ENCODE measurements around the gene SPEN. TPM values are rescaled to one million over a fixed set of nuclear protein-coding genes. Genes with fewer than 3 reads are reported as not detected.
A peak's percentile ranks its signal among the peaks of the same experiment; 100 is the strongest.
"Not testable (repeated sequence)": the region's sequence is repeated elsewhere in the genome, so short reads cannot be mapped to it uniquely, and the experiment has no call there.

Gene SPEN
- total RNA-seq, 4 donors from 2014 or later, result 18.8 to 104 (median 73.8) TPM

DNA sequence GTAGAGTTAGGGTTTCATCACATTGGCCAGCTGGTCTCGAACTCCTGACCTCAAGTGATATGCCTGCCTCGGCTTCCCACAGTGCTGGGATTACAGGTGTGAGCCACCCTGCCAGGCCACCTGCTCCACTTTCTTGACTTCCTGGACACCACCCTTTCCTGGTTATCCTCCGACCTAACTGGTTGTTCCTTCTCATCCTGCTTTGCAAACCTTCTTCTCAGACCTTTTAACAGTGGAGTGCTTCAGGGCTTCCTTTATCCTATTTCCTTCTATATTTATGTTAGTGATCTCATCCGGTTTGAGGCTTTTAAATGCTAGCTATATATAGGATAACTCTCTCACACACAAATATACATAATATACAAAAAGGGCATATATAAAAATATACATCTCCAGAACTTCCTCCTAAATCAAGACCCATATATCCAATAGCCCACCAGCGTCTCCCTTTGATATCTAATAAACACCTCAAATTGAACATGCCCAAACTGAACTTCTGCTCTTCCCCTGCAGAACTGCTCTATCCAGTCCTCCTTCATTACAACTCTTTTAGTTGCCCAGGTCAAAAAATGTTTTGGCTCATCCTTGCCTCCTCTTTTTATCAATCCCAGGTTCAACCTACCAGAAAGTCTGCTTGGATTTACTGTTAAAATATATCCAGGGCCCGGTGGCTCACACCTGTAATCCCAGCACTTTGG lies 20.5 kb upstream of the SPEN start:
- intact Hi-C loops (cut with DNase I; ENCODE audit: low total_unique reads), result no loop called here
- no peak overlapping the region for H3K27ac ChIP-seq
- no peak for DNase-seq
- H3K4me1 ChIP-seq, result peaks cover 6 to 10% of the 10 kb centered on the region in 2 donors
- H3K9me3 ChIP-seq, result no peaks in the 10 kb centered on the region
- H3K36me3 ChIP-seq, result no peaks in the 10 kb centered on the region
- no peaks in the 10 kb centered on the region for H3K27me3 ChIP-seq
- TF ChIP-seq POLR2A (IDR thresholded peaks at IDR 0.05), result no peak
- TF ChIP-seq, protein P1, sequence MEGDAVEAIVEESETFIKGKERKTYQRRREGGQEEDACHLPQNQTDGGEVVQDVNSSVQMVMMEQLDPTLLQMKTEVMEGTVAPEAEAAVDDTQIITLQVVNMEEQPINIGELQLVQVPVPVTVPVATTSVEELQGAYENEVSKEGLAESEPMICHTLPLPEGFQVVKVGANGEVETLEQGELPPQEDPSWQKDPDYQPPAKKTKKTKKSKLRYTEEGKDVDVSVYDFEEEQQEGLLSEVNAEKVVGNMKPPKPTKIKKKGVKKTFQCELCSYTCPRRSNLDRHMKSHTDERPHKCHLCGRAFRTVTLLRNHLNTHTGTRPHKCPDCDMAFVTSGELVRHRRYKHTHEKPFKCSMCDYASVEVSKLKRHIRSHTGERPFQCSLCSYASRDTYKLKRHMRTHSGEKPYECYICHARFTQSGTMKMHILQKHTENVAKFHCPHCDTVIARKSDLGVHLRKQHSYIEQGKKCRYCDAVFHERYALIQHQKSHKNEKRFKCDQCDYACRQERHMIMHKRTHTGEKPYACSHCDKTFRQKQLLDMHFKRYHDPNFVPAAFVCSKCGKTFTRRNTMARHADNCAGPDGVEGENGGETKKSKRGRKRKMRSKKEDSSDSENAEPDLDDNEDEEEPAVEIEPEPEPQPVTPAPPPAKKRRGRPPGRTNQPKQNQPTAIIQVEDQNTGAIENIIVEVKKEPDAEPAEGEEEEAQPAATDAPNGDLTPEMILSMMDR (IDR thresholded peaks at IDR 0.05), result no peak
- no peak overlapping the region for H3K4me3 ChIP-seq

- H3K4me1 ChIP-seq, result peaks cover 6 to 11% of the 10 kb centered on the region in 2 donors
- H3K4me3 ChIP-seq; DNase-seq; H3K27me3 ChIP-seq; H3K27ac ChIP-seq; H3K9me3 ChIP-seq; H3K36me3 ChIP-seq; intact Hi-C loops (cut with DNase I; ENCODE audit: low total_unique reads): not testable (repeated sequence)
These were observed 19.9 kb upstream of the SPEN start for GRCh38 chr1:15827567-15827966.

GRCh38 chr1:15828931-15829330 lies 18.6 kb upstream of the SPEN start:
- peak in 1 of 2 donors; percentile 10 for DNase-seq
- intact Hi-C loops (cut with DNase I; ENCODE audit: low total_unique reads), result not testable (repeated sequence)
- peaks cover 6 to 15% of the 10 kb centered on the region in 2 donors for H3K4me1 ChIP-seq

GRCh38 chr1:15830258-15830657 lies 17.2 kb upstream of the SPEN start:
- H3K36me3 ChIP-seq, result no peaks in the 10 kb centered on the region
- peaks cover 6 to 15% of the 10 kb centered on the region in 2 donors for H3K4me1 ChIP-seq
- DNase-seq, result no peak
- H3K27me3 ChIP-seq, result no peaks in the 10 kb centered on the region
- TF ChIP-seq POLR2A (IDR thresholded peaks at IDR 0.05), result no peak
- TF ChIP-seq, protein P1 (IDR thresholded peaks at IDR 0.05), result no peak
- peak overlapping the region; percentile 74 to 100 for H3K27ac ChIP-seq
- no peaks in the 10 kb centered on the region for H3K9me3 ChIP-seq
- no peak overlapping the region for H3K4me3 ChIP-seq
- intact Hi-C loops (cut with DNase I; ENCODE audit: low total_unique reads), result no loop called here

More at GRCh38 chr1:15828931-15829330, 18.6 kb upstream of the SPEN start:
- H3K36me3 ChIP-seq, H3K9me3 ChIP-seq, H3K4me3 ChIP-seq, H3K27ac ChIP-seq, H3K27me3 ChIP-seq: not testable (repeated sequence)

DNA sequence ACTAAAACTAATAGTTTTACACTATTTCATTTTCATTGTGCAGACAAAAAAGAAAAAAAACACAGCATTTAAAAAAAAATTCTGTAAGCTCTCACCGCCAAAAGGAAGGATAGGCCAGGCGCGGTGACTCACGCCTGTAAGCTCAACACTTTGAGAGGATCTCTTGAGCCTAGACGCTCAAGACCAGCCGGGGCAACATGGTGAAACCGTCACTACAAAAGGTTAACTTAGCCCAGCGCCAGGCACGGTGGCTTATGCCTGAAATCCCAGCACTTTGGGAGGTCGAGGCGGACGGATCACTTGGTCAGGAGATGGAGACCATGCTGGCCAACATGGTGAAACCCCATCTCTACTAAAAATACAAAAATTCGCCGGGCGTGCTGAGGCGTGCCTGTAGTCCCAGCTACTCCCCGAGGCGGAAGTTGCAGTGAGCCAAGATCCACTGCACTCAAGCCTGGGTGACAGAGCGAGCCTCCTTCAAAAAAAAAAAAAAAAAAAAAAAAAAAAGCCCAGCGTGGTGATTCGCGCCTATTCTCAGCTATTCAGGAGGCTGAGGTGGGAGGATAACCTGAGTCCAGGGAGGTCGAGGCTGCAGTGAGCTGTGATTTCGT lies 14.3 kb upstream of the SPEN start:
- intact Hi-C loops (cut with DNase I; ENCODE audit: low total_unique reads), result loop anchor here (2.0 kb wide), 1 partner anchor 16 kb away; no protein-coding TSS in a partner anchor
- peak overlapping the region; percentile 66 to 96 for H3K4me3 ChIP-seq
- DNase-seq, result peak; percentile 59 to 60

More for the DNA sequence above, 14.3 kb upstream of the SPEN start:
- Histone ChIP-seq H3K36me3 (no peaks in the 10 kb centered on the region), H3K9me3 (no peaks in the 10 kb centered on the region), H3K27me3 (no peaks in the 10 kb centered on the region), H3K27ac (peak overlapping the region; percentile 99 to 100), H3K4me1 (peaks cover 6 to 15% of the 10 kb centered on the region in 2 donors)
- TF ChIP-seq, protein P1 (IDR thresholded peaks at IDR 0.05), result no peak
- TF ChIP-seq POLR2A (IDR thresholded peaks at IDR 0.05), result no peak

Data from uterus (tissue), 4 donors.